ENCODE results near the gene GYG2.
"Not testable (repeated sequence)": the region's sequence is repeated elsewhere in the genome, so short reads cannot be mapped to it uniquely, and the experiment has no call there.

GYG2 gene

GRCh38 chrX:2828344-2828958 is at the start of gene GYG2:
GYG2 (plus strand) TSS chrX:2828930; CDS start chrX:2830189, 1,259 bp downstream.
- DNase-seq: no peak

- not testable (repeated sequence) for DNase-seq
Observed at GRCh38 chrX:2780472-2781225, 48.1 kb upstream of the GYG2 start.

- DNase-seq: no peak
Observed at GRCh38 chrX:2781226-2781571, 47.5 kb upstream of the GYG2 start.

- no peak for DNase-seq
Observed at GRCh38 chrX:2781698-2782097, 47.0 kb upstream of the GYG2 start.

- DNase-seq: no peak
Observed at GRCh38 chrX:2782171-2782570, 46.6 kb upstream of the GYG2 start.

GRCh38 chrX:2782778-2783177 is 46.0 kb upstream of the GYG2 start:
- no peak for DNase-seq

- DNase-seq: no peak
Observed at GRCh38 chrX:2784026-2784425, 44.7 kb upstream of the GYG2 start.

- no peak for DNase-seq
Observed at GRCh38 chrX:2785538-2785937, 43.2 kb upstream of the GYG2 start.

GRCh38 chrX:2788980-2789379 is 39.8 kb upstream of the GYG2 start:
- DNase-seq: no peak

GRCh38 chrX:2789569-2789968 is 39.2 kb upstream of the GYG2 start:
- DNase-seq: no peak

- no peak for DNase-seq
Observed at GRCh38 chrX:2793752-2794151, 35.0 kb upstream of the GYG2 start.

- DNase-seq: no peak
Observed at GRCh38 chrX:2794336-2794735, 34.4 kb upstream of the GYG2 start.

GRCh38 chrX:2796808-2797207 is 31.9 kb upstream of the GYG2 start:
- not testable (repeated sequence) for DNase-seq

GRCh38 chrX:2799369-2799768 is 29.4 kb upstream of the GYG2 start:
- no peak for DNase-seq

GRCh38 chrX:2799980-2800379 is 28.8 kb upstream of the GYG2 start:
- not testable (repeated sequence) for DNase-seq

- DNase-seq: no peak
Observed at GRCh38 chrX:2801223-2801622, 27.5 kb upstream of the GYG2 start.

- not testable (repeated sequence) for DNase-seq
Observed at GRCh38 chrX:2802376-2803090, 26.2 kb upstream of the GYG2 start.

GRCh38 chrX:2803486-2803885 is 25.2 kb upstream of the GYG2 start:
- not testable (repeated sequence) for DNase-seq

- DNase-seq: not testable (repeated sequence)
Observed at GRCh38 chrX:2804106-2804843, 24.5 kb upstream of the GYG2 start.

GRCh38 chrX:2804858-2805257 is 23.9 kb upstream of the GYG2 start:
- not testable (repeated sequence) for DNase-seq

- no peak for DNase-seq
Observed at GRCh38 chrX:2811271-2811670, 17.5 kb upstream of the GYG2 start.

- DNase-seq: peak; percentile 25
Observed at GRCh38 chrX:2812161-2812907, 16.4 kb upstream of the GYG2 start.

GRCh38 chrX:2817036-2817435 is 11.7 kb upstream of the GYG2 start:
- no peak for DNase-seq

Data from activated CD4-positive, alpha-beta T cell treated with anti-CD3 and anti-CD28 coated beads, Interleukin-2, amount 50 U/mL, for 1 hour (primary cell).